Raji (cell line): ENCODE data around the gene TUT4.

Experiments used
- POLR2A ChIP-seq: IDR thresholded peaks from 2 replicates; pipeline ENCODE4 v1.6.1; 2011; ENCODE audit warnings: low read depth, low read length, control low read depth; ENCODE audit not compliant: insufficient read depth

The TUT4 gene

GRCh38 chr1:52549267-52549666 lies 3.6 kb downstream of the TUT4 start:
- no peak for TF ChIP-seq POLR2A

DNA sequence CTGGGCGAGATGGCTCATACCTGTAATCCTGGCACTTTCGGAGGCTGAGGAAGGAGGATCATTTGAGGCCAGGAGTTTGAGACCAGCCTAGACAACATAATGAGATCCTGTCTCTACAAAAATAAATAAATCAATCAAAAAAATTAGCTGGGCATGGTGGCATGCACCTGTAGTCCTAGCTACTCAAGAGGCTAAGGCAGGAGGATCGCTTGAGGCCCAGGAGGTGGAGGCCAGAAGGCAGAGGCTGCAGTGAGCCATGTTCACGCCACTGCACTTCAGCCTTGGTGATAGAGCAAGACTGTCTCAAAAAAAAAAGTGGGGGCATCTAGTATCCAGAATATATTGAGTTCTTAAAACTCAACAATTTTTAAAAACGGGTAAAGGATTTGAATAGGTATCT lies 6.0 kb downstream of the TUT4 start:
- TF ChIP-seq POLR2A: no peak

DNA sequence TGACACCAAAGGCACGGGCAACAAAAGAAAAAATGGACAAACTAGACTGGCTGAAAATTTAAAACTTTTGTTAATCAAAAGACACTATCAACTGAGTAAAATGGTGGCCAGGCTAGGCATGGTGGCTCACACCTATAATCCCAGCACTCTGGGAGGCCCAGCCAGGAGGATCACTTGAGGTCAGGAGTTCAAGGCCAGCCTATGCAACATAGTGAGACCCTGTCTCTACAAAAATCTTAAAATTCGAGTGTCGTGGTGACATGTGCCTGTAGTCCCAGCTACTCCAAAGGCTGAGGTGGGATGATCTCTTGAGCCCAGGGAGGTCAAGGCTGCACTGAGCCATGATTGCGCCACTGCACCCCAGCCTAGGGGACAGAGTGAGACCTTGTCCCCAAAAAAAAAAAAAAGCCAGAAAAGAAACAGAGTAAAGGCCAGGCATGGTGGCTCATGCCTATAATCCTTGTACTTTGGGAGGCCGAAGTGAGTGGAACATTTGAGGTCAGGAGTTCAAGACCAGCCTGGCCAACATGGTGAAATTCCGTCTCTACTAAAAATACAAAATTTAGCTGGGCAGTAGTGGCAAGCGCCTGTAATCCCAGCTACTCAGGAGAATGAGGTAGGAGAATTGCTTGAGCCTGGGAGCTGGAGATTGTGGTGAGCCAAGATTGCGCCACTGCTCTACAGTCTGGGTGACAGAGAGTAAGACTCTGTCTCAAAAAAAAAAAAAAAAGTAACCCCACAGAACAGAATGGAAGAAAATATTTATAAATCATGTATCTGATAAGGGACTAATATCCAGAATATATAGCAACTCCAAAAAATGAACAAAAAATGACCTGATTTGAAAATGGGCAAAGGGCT lies 8.0 kb downstream of the TUT4 start:
- TF ChIP-seq POLR2A: no peak

DNA sequence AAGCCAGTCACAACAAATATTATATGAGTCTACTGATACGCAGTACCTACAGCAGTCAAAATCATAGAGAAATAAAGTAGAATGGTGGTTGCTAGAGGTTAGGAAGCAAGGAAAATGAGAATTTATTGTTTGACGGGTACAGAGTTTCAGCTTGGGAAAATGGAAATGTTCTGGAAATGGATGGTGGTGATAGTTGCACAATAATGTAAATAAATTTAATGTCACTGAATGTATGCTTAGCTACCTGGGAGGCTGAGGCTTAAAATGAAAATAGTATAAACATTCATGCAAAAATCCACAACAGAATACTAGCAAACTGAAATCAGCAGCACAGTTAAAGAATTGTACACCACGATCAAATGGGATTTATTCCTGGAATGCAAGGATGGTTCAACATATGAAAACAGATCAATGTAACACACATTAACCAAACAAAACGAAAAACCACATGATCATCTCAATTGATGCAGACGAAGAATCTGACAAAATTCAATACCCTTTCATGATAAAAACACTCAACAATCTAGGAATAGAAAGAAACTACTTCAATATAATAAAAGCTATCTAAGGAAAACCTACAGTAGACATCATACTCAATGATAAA lies 10.7 kb downstream of the TUT4 start:
- TF ChIP-seq POLR2A: no peak

GRCh38 chr1:52534928-52535764 lies 17.7 kb downstream of the TUT4 start:
- TF ChIP-seq POLR2A: no peak

DNA sequence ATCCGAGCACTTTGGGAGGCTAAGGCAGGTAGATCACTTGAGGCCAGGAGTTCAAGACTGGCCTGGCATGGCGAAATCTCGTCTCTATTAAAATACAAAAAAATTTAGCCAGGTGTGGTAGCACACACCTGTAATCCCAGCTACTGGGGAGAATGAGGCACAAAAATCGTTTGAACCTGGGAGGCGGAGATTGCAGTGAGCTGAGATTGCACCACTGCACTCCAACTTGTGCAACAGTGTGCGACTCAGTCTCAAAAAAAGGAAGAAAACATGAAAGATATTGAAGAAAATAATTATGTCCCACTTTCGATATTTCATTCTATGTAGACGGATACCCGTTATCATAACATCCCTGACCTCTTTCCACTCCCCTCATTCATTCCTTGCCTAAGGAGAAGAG lies 19.2 kb downstream of the TUT4 start:
- no peak for TF ChIP-seq POLR2A

DNA sequence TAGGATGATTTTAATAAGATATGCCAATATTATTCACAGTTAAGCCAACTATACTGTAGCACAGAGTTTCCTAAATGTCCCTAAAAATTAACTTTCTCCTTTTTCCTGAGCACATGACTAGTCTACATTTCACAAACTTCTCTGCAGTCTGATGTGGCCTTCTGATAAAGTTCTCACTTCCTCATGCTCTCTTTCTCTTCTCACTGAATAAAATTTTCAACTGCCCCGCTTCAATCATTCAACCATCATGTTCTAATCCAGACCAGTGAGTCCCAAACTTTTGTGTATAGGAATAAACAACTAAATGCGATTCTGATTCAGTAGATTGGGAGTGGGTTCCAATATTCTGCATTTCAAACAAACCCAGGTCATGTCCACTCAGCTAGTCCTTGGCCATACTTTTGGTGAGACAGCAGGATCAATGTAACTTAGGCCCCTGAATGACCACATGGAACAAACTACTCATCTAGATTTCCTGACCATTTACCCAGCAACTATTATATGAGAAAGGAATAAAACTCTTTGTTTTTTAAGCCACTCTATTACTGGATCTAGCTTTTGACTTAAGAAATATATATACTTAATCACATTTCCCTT lies 20.1 kb downstream of the TUT4 start:
- no peak for TF ChIP-seq POLR2A

DNA sequence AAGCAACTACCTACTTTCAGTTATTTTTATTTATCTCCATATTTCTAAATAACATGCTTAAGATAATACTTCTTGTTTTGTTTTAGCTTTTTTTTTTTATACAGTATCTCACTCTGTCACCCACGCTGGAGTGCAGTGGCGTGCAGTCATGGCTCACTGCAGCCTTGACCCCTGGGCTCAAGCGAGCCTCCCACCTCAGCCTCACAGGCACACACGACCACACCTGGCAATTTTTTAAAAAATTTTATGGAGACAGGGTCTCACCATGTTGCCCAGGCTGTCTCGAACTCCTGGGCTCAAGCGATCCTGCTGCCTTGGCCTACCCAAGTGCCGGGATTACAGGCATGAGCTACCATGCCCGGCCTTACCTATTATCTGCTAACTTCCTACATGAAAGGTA lies 20.6 kb downstream of the TUT4 start:
- no peak for TF ChIP-seq POLR2A

DNA sequence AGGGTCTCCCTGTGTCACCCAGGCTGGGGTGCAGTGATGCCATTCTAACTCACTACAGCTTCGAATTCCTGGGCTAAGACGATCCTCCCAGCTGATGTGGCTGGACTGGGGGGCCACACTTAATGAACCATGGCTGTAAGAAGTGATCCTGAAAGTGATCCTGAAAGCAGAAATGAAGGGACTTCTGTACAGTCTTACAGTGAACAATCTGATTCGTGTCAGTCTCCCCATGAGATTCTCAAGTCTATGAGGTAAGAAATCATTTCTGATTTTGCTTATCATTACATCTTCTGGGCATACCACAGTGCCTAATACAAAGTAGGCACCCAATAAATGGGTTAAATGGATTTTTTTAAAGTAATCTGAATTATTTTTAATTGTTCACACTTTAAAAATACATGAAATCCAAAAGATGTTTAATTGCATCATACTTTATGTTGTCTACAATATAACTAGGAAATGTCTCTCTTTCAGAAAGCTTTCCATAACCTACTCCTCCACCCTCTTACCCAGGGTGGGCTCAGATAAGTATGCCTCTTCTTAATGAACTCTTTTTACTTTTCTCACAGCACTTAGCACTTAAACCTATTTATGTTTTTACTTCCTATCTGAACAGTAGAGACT lies 21.5 kb downstream of the TUT4 start:
- TF ChIP-seq POLR2A: no peak

DNA sequence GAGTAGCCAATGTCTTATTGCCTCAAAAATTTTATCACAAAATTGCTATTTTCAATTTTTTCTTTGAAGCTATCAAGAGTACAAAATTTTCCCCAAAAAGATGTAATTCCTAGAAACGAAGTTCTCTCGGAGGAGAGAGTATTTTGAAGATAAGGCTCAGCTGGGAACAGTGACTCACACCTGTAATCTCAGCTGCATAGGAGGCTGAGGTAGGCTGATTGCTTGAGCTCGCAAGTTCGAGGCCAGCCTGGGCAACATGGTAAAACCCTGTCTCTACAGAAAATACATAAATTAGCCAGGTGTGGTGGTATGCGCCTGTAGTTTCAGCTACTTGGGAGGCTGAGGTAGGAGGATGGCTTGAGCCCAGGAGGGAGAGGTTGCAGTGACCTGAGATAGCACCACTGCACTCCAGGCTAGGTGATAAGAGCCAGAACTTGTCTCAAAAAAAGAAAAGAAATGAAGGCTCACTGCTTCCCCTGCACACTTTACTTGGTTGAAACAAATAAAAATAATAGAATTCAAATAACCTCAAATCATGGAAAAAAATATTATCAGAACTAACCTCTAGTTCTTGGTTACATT lies 22.2 kb downstream of the TUT4 start:
- TF ChIP-seq POLR2A: no peak

DNA sequence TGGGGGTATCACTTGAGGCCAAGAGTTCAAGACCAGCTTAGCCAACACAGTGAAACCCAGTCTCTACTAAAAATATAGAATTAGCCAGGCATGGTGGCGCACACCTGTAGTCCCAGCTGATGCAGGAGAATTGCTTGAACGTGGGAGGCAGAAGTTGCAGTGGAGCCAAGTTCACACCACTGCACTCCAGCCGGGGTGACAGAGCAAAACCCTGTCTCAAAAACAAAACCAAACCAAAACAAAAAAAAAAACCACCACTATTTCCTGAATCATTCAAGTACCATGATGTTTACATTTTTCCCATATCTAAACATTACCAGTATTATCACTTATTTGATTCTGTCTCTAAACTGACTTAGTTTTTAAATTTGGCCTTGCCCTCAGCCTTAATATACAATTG lies 29.5 kb downstream of the TUT4 start:
- TF ChIP-seq POLR2A: no peak

GRCh38 chr1:52520148-52520547 lies 32.7 kb downstream of the TUT4 start:
- TF ChIP-seq POLR2A: no peak

GRCh38 chr1:52518962-52519361 lies 33.9 kb downstream of the TUT4 start:
- no peak for TF ChIP-seq POLR2A

DNA sequence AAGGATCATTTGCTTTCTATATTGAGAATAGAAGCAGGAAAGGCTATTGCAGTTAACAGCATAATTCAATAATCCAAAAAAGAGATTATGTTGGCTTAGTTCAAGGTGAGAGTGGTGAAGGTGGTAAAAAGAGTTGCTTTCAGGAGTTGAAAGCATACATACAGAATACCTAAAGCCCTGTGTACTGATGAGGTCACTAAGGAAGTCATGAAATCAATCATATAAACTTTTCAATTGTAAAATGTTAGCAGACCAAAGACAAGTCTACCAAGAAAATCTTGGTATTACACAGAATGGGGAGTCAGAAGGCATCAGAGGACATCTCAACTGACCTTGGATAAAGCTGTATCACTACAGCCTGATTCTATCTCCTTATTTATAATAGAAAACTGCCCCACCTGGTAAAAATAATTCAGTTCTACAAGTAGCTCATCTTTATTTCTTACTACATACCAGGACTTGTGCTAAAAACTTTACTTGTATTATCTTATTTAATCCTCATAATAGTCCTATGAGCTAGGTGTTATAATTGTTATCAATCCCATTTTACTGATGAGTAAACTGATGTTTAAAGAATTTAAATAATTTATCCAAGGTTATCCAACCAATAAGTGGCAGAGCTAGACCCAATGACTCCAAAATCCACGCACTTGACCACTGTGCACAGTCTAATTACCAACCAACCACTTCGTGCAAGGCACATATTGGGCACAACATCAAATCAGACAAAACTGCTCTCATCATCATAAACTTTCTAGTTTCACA lies 40.9 kb downstream of the TUT4 start:
- no peak for TF ChIP-seq POLR2A
